SK-N-SH treated with all-trans-retinoic acid at 6 μM for 48 hours (cell line): Measurements from ENCODE around the gene GPC3.

Source experiments
- ATAC-seq: fragments of 200-7000 bp; cut with Tn5 transposase; 3 replicates; pipeline ENCODE4 v1.9.1; 2020; ENCODE audit warnings: mild to moderate bottlenecking, moderate library complexity
- ARNTL ChIP-seq: fragments of 450-650 bp; formaldehyde crosslinking; IDR thresholded peaks from 2 replicates; pipeline ENCODE4 v1.5.0; 2020; ENCODE audit warnings: low read depth, mild to moderate bottlenecking, moderate library complexity, borderline replicate concordance
- BACH2 ChIP-seq: fragments of 250-450 bp; sonication (Bioruptor Pico); IDR thresholded peaks from 2 replicates; pipeline ENCODE4 v1.9.0; 2021; ENCODE audit warnings: mild to moderate bottlenecking, borderline replicate concordance
- CSRNP3 ChIP-seq: fragments of 250-450 bp; sonication (Bioruptor Pico); IDR thresholded peaks from 2 replicates; pipeline ENCODE4 v1.5.1; 2021; ENCODE audit warnings: mild to moderate bottlenecking, moderate library complexity
- ESRRG ChIP-seq: fragments of 250-450 bp; sonication (Bioruptor Pico); IDR thresholded peaks from 2 replicates; pipeline ENCODE4 v1.6.1; 2021; ENCODE audit warnings: mild to moderate bottlenecking
- SNAI2 ChIP-seq: fragments of 250-450 bp; sonication (Bioruptor Pico); IDR thresholded peaks from 2 replicates; pipeline ENCODE4 v1.5.0; 2020; ENCODE audit warnings: mild to moderate bottlenecking, moderate library complexity
- TCF4 ChIP-seq: fragments of 250-450 bp; sonication (Bioruptor Pico); IDR thresholded peaks from 2 replicates; pipeline ENCODE4 v1.8.0; 2021; ENCODE audit warnings: mild to moderate bottlenecking, moderate library complexity, borderline replicate concordance
- TOX ChIP-seq: fragments of 250-450 bp; sonication (Bioruptor Pico); IDR thresholded peaks from 2 replicates; pipeline ENCODE4 v1.8.0; 2021; ENCODE audit warnings: mild to moderate bottlenecking, moderate library complexity, borderline replicate concordance
- TSHZ2 ChIP-seq: fragments of 250-450 bp; sonication (Bioruptor Pico); IDR thresholded peaks from 2 replicates; pipeline ENCODE4 v1.5.0; 2020; ENCODE audit warnings: mild to moderate bottlenecking, moderate library complexity
- ZFP3 ChIP-seq: fragments of 250-450 bp; sonication (Bioruptor Pico); IDR thresholded peaks from 2 replicates; pipeline ENCODE4 v1.5.0; 2020; ENCODE audit warnings: mild to moderate bottlenecking, moderate library complexity
- ZFP30 ChIP-seq: fragments of 450-650 bp; formaldehyde crosslinking; IDR thresholded peaks from 2 replicates; pipeline ENCODE4 v1.5.0; 2022; ENCODE audit warnings: mild to moderate bottlenecking, moderate library complexity
- ZNF565 ChIP-seq: fragments of 450-650 bp; formaldehyde crosslinking; conservative IDR thresholded peaks from 2 replicates; pipeline ENCODE4 v1.5.0; 2020; ENCODE audit warnings: low read depth, mild to moderate bottlenecking, moderate library complexity
- ZNF70 ChIP-seq: fragments of 450-650 bp; formaldehyde crosslinking; IDR thresholded peaks from 2 replicates; pipeline ENCODE4 v1.5.0; 2020; ENCODE audit warnings: mild to moderate bottlenecking, moderate library complexity
- ZNF8 ChIP-seq: fragments of 450-650 bp; formaldehyde crosslinking; IDR thresholded peaks from 2 replicates; pipeline ENCODE4 v1.5.0; 2020; ENCODE audit warnings: mild to moderate bottlenecking, moderate library complexity
- TF ChIP-seq, protein P1 (sequence below): fragments of 250-450 bp; sonication (Bioruptor Pico); IDR thresholded peaks from 2 replicates; pipeline ENCODE4 v1.8.0; 2020; ENCODE audit warnings: mild to moderate bottlenecking, moderate library complexity, borderline replicate concordance
- TF ChIP-seq, protein P2 (sequence below): fragments of 250-450 bp; sonication (Bioruptor Pico); IDR thresholded peaks from 2 replicates; pipeline ENCODE4 v1.5.1; 2020; ENCODE audit warnings: low read depth, mild to moderate bottlenecking, moderate library complexity

GPC3 gene

DNA sequence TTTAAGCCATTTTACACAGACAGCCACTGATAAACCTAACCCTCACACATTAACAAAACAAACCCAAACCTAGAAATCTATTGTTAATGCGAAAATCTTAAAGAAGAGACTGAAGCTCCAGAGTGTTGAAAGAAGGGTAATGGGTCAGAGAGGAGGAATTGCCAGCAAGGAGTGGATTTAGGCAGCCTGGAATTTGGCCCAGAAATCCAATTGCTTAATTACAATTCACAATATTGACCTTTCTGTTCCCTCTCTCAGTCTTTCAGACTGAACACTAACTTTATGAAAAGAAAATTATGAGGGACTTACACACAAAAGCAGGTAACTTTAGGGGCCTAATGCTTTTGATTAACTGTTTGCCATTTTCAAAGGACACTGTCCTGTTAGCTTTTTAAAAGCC lies 384.9 kb downstream of the GPC3 start:
- no peak for ATAC-seq
- TF ChIP-seq, protein P1, sequence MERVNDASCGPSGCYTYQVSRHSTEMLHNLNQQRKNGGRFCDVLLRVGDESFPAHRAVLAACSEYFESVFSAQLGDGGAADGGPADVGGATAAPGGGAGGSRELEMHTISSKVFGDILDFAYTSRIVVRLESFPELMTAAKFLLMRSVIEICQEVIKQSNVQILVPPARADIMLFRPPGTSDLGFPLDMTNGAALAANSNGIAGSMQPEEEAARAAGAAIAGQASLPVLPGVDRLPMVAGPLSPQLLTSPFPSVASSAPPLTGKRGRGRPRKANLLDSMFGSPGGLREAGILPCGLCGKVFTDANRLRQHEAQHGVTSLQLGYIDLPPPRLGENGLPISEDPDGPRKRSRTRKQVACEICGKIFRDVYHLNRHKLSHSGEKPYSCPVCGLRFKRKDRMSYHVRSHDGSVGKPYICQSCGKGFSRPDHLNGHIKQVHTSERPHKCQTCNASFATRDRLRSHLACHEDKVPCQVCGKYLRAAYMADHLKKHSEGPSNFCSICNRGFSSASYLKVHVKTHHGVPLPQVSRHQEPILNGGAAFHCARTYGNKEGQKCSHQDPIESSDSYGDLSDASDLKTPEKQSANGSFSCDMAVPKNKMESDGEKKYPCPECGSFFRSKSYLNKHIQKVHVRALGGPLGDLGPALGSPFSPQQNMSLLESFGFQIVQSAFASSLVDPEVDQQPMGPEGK, result no peak
- TF ChIP-seq CSRNP3 (CRISPR knock-in tag) (no peak), ZFP30 (CRISPR knock-in tag) (no peak)

- no peak for ATAC-seq
- TF ChIP-seq, protein P2, sequence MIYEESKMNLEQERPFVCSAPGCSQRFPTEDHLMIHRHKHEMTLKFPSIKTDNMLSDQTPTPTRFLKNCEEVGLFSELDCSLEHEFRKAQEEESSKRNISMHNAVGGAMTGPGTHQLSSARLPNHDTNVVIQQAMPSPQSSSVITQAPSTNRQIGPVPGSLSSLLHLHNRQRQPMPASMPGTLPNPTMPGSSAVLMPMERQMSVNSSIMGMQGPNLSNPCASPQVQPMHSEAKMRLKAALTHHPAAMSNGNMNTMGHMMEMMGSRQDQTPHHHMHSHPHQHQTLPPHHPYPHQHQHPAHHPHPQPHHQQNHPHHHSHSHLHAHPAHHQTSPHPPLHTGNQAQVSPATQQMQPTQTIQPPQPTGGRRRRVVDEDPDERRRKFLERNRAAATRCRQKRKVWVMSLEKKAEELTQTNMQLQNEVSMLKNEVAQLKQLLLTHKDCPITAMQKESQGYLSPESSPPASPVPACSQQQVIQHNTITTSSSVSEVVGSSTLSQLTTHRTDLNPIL, result no peak
- no peak for TF ChIP-seq ZNF8 (CRISPR knock-in tag)
- TF ChIP-seq, protein P1, result no peak
- TF ChIP-seq, all 23 proteins: peak for 0
These were observed 386.6 kb downstream of the GPC3 start for GRCh38 chrX:133598601-133599335.

DNA sequence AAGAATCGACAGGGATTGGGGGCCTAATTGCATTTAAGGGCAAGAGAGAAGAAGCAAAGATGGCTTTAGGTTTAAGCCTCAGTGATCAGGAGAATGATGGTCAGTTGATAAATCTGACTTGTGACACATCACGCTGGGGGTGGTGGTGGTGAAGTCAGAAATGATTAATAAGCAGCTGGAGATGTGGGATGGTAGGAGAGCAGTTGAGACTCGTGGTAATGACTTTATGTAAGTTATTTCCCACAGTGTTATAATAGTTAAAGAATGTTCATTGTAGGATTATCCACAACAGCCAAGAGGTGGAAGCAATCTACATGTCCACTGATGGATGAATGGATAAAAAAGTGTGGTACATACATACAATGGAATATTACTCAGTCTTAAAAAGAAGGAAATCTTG lies 391.2 kb downstream of the GPC3 start:
- TF ChIP-seq ZNF565 (CRISPR knock-in tag) (no peak), ZFP3 (CRISPR knock-in tag) (no peak), ARNTL (CRISPR knock-in tag) (no peak), BACH2 (CRISPR knock-in tag) (no peak)
- no peak for ATAC-seq

- no peak for ATAC-seq
- no peak for TF ChIP-seq ZFP3 (CRISPR knock-in tag)
- TF ChIP-seq TCF4 (CRISPR knock-in tag), result no peak
These were observed 391.9 kb downstream of the GPC3 start for GRCh38 chrX:133593531-133593930.

DNA sequence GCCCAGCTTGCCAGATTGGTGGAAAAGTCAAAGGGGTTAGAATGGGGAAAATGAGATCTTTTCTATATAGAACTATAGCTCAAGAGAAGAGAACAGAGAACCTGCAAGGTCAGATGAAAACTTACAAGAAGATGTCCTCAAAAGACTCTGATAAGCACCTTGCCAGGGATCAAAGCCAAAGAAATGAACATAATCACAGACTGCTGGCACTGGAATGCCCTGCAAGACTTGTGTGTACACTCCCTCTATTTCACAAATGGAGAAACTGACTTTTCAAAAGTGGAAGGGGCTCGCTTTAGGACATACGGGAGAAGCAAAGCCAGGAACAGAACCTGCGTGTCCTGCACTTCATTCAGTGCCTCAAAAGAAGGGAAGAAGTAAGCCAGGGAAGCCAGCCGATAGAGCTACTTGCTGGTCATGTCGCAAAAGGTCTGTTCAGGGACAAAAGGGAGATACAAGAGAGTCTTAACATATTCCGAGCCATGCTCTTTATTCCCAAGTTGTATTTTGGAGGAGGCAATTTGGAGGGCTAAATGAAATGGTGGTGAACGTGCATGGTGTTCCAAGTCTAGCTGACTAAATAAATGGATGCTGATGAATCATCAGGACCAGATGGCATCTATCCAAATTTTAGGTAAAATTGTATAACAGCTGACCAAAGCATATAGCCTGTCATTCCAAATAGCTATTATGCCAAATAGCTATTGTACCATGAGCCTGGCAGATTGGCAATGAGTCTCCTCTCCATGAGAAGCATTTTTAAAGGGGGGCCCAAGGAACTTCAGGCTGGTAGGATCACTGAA lies 394.5 kb downstream of the GPC3 start:
- TF ChIP-seq ZNF70 (CRISPR knock-in tag), result no peak
- TF ChIP-seq ESRRG (CRISPR knock-in tag), result no peak
- TF ChIP-seq SNAI2 (CRISPR knock-in tag), result no peak
- TF ChIP-seq TOX (CRISPR knock-in tag), result no peak
- no peak for ATAC-seq

DNA sequence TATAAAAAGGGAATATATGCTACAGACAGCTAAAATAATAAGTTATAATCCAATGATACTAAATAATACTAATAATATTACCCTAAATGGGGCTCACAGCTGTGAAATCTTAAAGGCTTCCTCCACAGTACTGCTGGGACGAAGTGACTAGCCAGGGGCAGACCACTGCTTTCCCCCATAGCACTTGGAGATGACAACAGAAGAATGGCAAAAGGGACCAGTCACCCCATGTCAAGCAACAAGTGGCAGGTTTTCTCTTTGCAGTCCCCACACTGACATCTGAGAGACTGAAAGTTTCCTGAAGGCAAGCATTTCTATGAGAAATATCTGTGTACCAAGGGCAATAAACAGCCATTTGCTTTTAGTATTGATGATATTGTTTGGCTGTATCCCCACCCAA lies 396.6 kb downstream of the GPC3 start:
- TF ChIP-seq TSHZ2 (CRISPR knock-in tag), result no peak
- TF ChIP-seq ZFP30 (CRISPR knock-in tag), result no peak
- no peak for ATAC-seq
